SJCRH30 (cell line): ENCODE measurements around the gene TRIAP1. TPM values are rescaled to one million over a fixed set of nuclear protein-coding genes. Genes with fewer than 3 reads are reported as not detected.
"Not testable (repeated sequence)": the region's sequence is repeated elsewhere in the genome, so short reads cannot be mapped to it uniquely, and the experiment has no call there.

Source experiments
- DNase-seq, 2 experiments: peaks; one replicate each; pipeline ENCODE4 v3.0.0-alpha.2; 2015 to 2020
- H3K27ac ChIP-seq: fragments of 250-450 bp; sonication (Bioruptor Pico); 2 replicates; pipeline ENCODE4 v1.5.1; 2020; ENCODE audit warnings: mild to moderate bottlenecking, moderate library complexity
- H3K27me3 ChIP-seq: fragments of 250-450 bp; sonication (Bioruptor Pico); 2 replicates; pipeline ENCODE4 v1.5.1; 2020; ENCODE audit warnings: mild to moderate bottlenecking, moderate library complexity
- H3K36me3 ChIP-seq: fragments of 250-450 bp; sonication (Bioruptor Pico); 2 replicates; pipeline ENCODE4 v1.5.1; 2020; ENCODE audit warnings: mild to moderate bottlenecking, moderate library complexity
- H3K4me1 ChIP-seq: fragments of 250-450 bp; sonication (Bioruptor Pico); 2 replicates; pipeline ENCODE4 v1.5.1; 2020; ENCODE audit warnings: mild to moderate bottlenecking, moderate library complexity
- H3K4me3 ChIP-seq: fragments of 250-450 bp; sonication (Bioruptor Pico); 2 replicates; pipeline ENCODE4 v1.5.1; 2020; ENCODE audit warnings: mild to moderate bottlenecking, moderate library complexity
- H3K9me3 ChIP-seq: fragments of 250-450 bp; sonication (Bioruptor Pico); replicated peaks from 2 replicates; pipeline ENCODE4 v1.5.1; 2020; ENCODE audit warnings: mild to moderate bottlenecking, moderate library complexity
- total RNA-seq: library from RNA; depleted of rRNA; stranded (reverse); fragments of >200 nt; shearing (Covaris generic); gene quantifications from 2 replicates; pipeline ENCODE4 v1.2.3, GENCODE V29; 2014

TRIAP1 gene
- total RNA-seq, 1 experiment from 2014 or later: 43.4 TPM

DNA sequence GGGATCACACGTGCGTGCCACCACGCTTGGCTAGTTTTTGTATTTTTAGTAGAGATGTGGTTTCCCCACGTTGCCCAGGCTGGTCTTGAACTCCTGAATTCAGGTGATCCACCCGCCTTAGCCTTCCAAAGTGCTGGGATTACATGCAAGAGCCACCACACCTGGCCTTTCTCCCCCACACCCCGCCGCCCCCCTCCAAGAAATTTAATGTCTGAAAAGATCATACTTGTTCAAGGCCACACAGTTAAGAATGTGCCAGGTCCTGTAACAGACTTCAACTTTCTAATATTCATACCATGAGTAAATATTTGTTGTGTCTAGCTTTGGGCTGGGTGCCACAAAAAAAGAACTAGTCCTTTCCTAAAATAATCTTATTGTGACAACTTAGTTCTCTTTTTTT is 9.1 kb upstream of the TRIAP1 start:
- no peak overlapping the region for H3K27ac ChIP-seq
- no peaks in the 10 kb centered on the region for H3K27me3 ChIP-seq
- H3K4me1 ChIP-seq: no peaks in the 10 kb centered on the region
- H3K9me3 ChIP-seq: no peaks in the 10 kb centered on the region
- no peak for DNase-seq
- no peak overlapping the region for H3K4me3 ChIP-seq
- H3K36me3 ChIP-seq: peaks cover 47% of the 10 kb centered on the region

DNA sequence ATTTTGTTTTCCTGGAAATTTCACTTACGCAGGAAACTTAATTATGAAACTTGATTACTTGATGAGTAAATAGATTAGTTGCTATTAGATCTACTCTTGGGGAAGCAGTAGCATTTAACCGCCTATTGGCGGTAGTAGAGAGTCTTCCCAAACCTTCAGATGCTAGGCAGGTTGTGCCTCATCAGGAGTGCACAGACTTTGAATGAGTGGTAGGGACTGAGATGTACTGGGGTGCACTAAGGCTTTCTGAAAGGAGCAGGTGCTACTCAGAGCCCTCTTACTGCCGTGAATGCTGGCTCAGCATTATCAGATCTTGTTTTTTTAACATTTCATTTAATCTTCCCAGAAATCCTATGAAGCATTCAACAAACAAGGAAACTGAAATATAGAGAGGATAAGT is 7.8 kb upstream of the TRIAP1 start:
- H3K36me3 ChIP-seq: peaks cover 43% of the 10 kb centered on the region
- no peaks in the 10 kb centered on the region for H3K4me1 ChIP-seq
- H3K4me3 ChIP-seq: no peak overlapping the region
- no peaks in the 10 kb centered on the region for H3K9me3 ChIP-seq
- no peak overlapping the region for H3K27ac ChIP-seq
- peak in 1 of 2 experiments; percentile 50 for DNase-seq
- H3K27me3 ChIP-seq: no peaks in the 10 kb centered on the region

DNA sequence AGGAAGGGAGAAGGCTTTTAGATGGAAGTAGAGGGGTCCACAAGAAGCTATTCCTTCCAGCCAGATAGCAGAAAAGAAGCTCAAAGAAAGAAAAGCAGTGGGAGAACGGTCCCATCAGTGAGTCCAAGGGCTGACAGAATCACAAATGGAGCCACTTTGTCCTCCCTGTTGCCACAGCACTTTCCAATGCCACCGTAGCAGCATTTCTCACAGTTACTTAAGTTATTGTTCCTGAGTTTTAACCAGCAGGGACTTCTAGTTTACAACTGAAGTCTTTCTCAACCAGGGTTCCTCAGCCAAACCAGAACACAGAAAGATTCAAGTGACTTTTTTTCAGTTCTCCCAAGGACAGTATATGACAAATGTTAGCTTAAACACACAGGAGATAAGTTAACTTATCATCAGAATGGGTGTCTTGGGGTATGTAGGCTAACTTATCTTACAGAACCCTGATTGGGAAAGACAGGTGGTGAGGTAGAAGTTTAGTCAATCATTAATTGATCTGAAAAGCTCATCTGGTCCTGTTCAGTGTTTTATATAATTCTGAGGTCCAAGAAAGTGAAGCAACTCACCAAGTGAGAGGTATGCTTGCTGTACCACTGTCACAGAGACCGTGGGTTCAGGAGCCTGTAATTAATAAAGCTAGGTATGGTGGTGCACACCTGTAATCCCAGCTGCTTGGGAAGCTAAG is 7.0 kb upstream of the TRIAP1 start:
- H3K36me3 ChIP-seq: peaks cover 35% of the 10 kb centered on the region
- no peak overlapping the region for H3K27ac ChIP-seq
- no peak overlapping the region for H3K4me3 ChIP-seq
- H3K27me3 ChIP-seq: no peaks in the 10 kb centered on the region
- no peaks in the 10 kb centered on the region for H3K4me1 ChIP-seq
- DNase-seq: no peak
- H3K9me3 ChIP-seq: no peaks in the 10 kb centered on the region

- H3K4me3 ChIP-seq, H3K4me1 ChIP-seq, H3K27me3 ChIP-seq, H3K27ac ChIP-seq, H3K9me3 ChIP-seq, DNase-seq: not testable (repeated sequence)
- H3K36me3 ChIP-seq: peaks cover 32% of the 10 kb centered on the region
Measured at GRCh38 chr12:120452524-120452923, 6.3 kb upstream of the TRIAP1 start.

DNA sequence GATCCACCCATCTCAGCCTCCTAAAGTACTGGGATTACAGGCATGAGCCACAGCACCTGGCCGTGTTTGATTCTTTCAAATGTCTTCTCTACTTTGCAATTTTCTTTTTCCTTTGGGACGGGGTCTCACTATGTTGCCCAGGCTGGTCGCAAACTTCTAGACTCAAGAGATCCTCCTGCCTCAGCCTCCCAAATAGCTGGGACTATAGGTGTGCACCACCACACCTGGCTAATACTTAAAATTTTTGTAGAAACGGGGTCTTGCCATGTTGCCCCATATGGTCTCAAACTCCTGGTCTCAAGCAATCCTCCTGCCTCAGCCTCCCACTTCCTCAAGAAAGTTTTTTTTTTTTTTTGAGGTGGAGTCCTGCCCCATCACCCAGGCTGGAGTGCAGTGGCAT is 1.8 kb upstream of the TRIAP1 start:
- DNase-seq: no peak
- Histone ChIP-seq H3K9me3 (no peaks in the 10 kb centered on the region), H3K36me3 (peaks cover 16% of the 10 kb centered on the region)

GRCh38 chr12:120446844-120447178 is 627 bp upstream of the TRIAP1 start:
- Histone ChIP-seq H3K36me3 (peaks cover 18% of the 10 kb centered on the region), H3K27ac (peak overlapping the region; percentile 54)
- H3K27me3 ChIP-seq: not testable (repeated sequence)

More for the DNA sequence above, 1.8 kb upstream of the TRIAP1 start:
- Histone ChIP-seq H3K4me1 (peaks cover 4% of the 10 kb centered on the region; the same call in 1 of the 2 replicates), H3K4me3 (no peak overlapping the region), H3K27me3 (no peaks in the 10 kb centered on the region), H3K27ac (no peak overlapping the region)

GRCh38 chr12:120444676-120445075 is 1.5 kb downstream of the TRIAP1 start:
- Histone ChIP-seq H3K27ac (no peak overlapping the region), H3K27me3 (no peaks in the 10 kb centered on the region), H3K9me3 (no peaks in the 10 kb centered on the region), H3K4me1 (peaks cover 4% of the 10 kb centered on the region; the same call in 1 of the 2 replicates), H3K36me3 (peaks cover 21% of the 10 kb centered on the region), H3K4me3 (no peak overlapping the region)
- no peak for DNase-seq

More at GRCh38 chr12:120446844-120447178, 627 bp upstream of the TRIAP1 start:
- not testable (repeated sequence) for DNase-seq, H3K4me1 ChIP-seq, H3K9me3 ChIP-seq
- peak overlapping the region; percentile 94 for H3K4me3 ChIP-seq

DNA sequence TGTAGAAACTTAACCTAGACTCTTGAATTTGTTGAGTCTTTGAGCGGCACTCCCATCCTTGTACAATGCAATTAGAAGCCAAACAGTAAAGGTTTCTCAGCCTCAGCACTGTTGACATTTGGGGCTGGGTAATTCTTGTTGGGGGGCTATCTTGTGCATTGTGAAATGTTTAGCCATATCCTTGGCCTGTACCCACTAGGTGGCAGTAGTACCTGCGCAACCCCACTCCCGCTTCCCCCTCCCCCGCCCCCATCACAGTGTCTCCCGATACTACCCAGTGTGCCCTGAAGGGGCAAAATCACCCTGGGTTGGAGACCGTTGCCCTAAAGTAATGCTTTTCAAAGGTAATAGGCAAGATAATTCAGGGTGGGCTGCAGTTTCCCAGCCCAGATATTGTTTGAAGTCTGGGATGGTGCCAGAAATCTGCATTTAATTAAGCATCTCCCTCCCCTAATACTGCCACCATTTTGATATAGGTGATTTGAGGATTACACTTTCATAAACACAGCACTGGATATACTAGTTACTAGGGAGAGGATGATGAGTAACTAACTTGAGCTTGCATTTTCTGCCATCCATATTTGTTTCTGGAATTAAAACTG is 6.4 kb downstream of the TRIAP1 start:
- H3K9me3 ChIP-seq: no peaks in the 10 kb centered on the region
- H3K36me3 ChIP-seq: peaks cover 25% of the 10 kb centered on the region
- no peaks in the 10 kb centered on the region for H3K4me1 ChIP-seq
- H3K27me3 ChIP-seq: no peaks in the 10 kb centered on the region
- no peak overlapping the region for H3K27ac ChIP-seq
- DNase-seq: peak; percentile 61 to 73
- H3K4me3 ChIP-seq: no peak overlapping the region

- no peaks in the 10 kb centered on the region for H3K9me3 ChIP-seq
- H3K36me3 ChIP-seq: peaks cover 20% of the 10 kb centered on the region
- peak overlapping the region; percentile 50 for H3K27ac ChIP-seq
- no peaks in the 10 kb centered on the region for H3K4me1 ChIP-seq
- H3K4me3 ChIP-seq: peak overlapping the region; percentile 74
- DNase-seq: no peak
- no peaks in the 10 kb centered on the region for H3K27me3 ChIP-seq
Measured at GRCh38 chr12:120438495-120439198, 7.5 kb downstream of the TRIAP1 start.

- DNase-seq: peak; percentile 97 to 98
- no peaks in the 10 kb centered on the region for H3K9me3 ChIP-seq
- H3K27ac ChIP-seq: peak within 1 kb of the TSS; percentile 50
Measured at GRCh38 chr12:120437735-120438494, 8.3 kb downstream of the TRIAP1 start, which contains the start of gene COX6A1. TSS of gene COX6A1 (plus strand) at chr12:120438113. CDS start at chr12:120438127, 14 bp downstream.

DNA sequence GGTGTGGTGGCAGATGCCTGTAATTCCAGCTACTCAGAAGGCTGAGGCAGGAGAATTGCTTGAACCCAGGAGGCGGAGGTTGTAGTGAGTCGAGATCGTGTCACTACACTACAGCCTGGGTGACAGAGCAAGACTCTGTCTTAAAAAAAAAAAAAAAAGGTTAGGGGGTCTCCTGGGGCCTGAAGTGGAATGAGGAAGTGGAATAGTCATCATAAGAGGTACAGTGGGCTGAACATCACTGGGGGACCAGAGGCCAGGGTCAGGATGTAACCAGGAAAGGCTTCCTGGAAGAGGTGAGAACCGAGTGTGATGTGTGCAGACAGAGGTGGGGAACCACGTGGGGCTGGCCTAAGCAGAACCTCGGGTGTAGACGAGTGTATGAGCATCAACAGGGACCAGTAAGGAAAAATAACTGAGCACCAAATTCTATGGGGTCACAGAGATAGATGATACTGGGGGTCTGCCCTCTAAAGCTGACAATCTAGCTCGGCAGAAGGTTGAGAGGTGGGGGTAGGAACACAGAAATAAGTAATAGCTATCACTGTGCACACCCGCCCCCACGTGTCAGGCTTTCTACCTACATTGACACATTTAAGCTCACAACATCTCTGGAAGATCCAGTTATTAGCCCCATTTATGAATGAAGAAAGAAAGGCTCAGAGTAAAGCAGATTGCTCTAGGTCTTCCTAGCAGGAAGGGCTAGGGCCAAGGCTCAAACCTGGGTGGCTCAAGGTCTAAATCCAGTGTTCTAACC is 13.2 kb downstream of the TRIAP1 start:
- DNase-seq: no peak
- no peak overlapping the region for H3K27ac ChIP-seq
- H3K36me3 ChIP-seq: no peaks in the 10 kb centered on the region
- no peaks in the 10 kb centered on the region for H3K4me1 ChIP-seq
- H3K27me3 ChIP-seq: no peaks in the 10 kb centered on the region
- H3K4me3 ChIP-seq: no peak overlapping the region
- no peaks in the 10 kb centered on the region for H3K9me3 ChIP-seq

More at GRCh38 chr12:120437735-120438494, 8.3 kb downstream of the TRIAP1 start, which contains the start of gene COX6A1:
- H3K4me1 ChIP-seq: no peaks in the 10 kb centered on the region
- H3K27me3 ChIP-seq: no peaks in the 10 kb centered on the region
- H3K36me3 ChIP-seq: peaks cover 20% of the 10 kb centered on the region
- peak within 1 kb of the TSS; percentile 74 for H3K4me3 ChIP-seq

GRCh38 chr12:120429368-120429767 is 16.8 kb downstream of the TRIAP1 start:
- Histone ChIP-seq H3K27me3 (no peaks in the 10 kb centered on the region), H3K27ac (no peak overlapping the region), H3K4me3 (no peak overlapping the region), H3K36me3 (no peaks in the 10 kb centered on the region), H3K9me3 (no peaks in the 10 kb centered on the region), H3K4me1 (no peaks in the 10 kb centered on the region)
- DNase-seq: no peak

DNA sequence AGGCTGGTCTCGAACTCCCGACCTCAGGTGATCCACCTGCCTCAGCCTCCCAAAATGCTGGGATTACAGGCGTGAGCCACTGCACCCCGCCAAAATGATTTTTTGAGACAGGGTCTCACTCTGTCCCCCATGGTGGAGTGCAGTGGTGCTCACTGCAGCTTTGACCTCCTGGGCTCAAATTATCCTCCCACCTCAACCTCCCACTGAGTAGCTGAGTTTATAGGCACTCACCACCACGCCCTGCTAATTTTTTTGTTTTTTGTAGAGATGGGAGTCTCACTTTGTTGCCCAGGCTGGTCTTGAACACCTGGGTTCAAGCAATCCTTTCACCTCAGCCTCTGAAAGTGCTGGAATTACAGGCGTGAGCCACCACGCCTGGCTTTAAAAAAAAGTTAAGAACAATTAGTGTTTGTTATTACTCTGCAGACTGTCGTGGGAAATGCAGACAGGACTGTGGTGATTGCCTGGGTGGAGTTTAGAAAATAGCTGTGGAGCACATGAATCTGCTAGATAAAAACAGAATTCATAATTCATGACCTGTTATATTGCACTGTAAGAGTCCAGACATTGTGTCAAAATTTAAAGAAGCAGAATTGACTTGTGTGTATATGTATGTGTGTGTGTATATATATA is 17.5 kb downstream of the TRIAP1 start:
- Histone ChIP-seq H3K27ac (no peak overlapping the region), H3K9me3 (no peaks in the 10 kb centered on the region), H3K36me3 (no peaks in the 10 kb centered on the region), H3K4me3 (no peak overlapping the region), H3K4me1 (no peaks in the 10 kb centered on the region), H3K27me3 (no peaks in the 10 kb centered on the region)
- no peak for DNase-seq

GRCh38 chr12:120425797-120426196 is 20.4 kb downstream of the TRIAP1 start:
- no peaks in the 10 kb centered on the region for H3K9me3 ChIP-seq
- no peaks in the 10 kb centered on the region for H3K27me3 ChIP-seq
- H3K4me1 ChIP-seq: no peaks in the 10 kb centered on the region
- no peaks in the 10 kb centered on the region for H3K36me3 ChIP-seq
- H3K4me3 ChIP-seq: no peak overlapping the region
- H3K27ac ChIP-seq: no peak overlapping the region
- DNase-seq: no peak
